DMS 273 treated with DMSO at 0.1 percent for 48 hours (cell line): ENCODE results near the gene HAUS3.
"Not testable (repeated sequence)": the region's sequence is repeated elsewhere in the genome, so short reads cannot be mapped to it uniquely, and the experiment has no call there.

Experiments used
- DNase-seq: peaks from one replicate; lab custom pipeline; 2025; lab: John Stamatoyannopoulos, UW

HAUS3 gene

GRCh38 chr4:2275546-2276251, 33.8 kb upstream of the HAUS3 start:
- no peak for DNase-seq

- not testable (repeated sequence) for DNase-seq
Observed at GRCh38 chr4:2275044-2275397, 33.1 kb upstream of the HAUS3 start.

GRCh38 chr4:2274320-2275043, 32.6 kb upstream of the HAUS3 start:
- no peak for DNase-seq

- no peak for DNase-seq
Observed at GRCh38 chr4:2273657-2274319, 31.9 kb upstream of the HAUS3 start.

- no peak for DNase-seq
Observed at GRCh38 chr4:2273221-2273620, 31.3 kb upstream of the HAUS3 start.

GRCh38 chr4:2272828-2273120, 30.9 kb upstream of the HAUS3 start:
- no peak for DNase-seq

GRCh38 chr4:2272026-2272827, 30.3 kb upstream of the HAUS3 start:
- DNase-seq: no peak

- DNase-seq: no peak
Observed at GRCh38 chr4:2271279-2272025, 29.5 kb upstream of the HAUS3 start.

GRCh38 chr4:2270341-2271165, 28.6 kb upstream of the HAUS3 start:
- DNase-seq: no peak

- DNase-seq: no peak
Observed at GRCh38 chr4:2269618-2270163, 27.8 kb upstream of the HAUS3 start.

- no peak for DNase-seq
Observed at GRCh38 chr4:2269206-2269531, 27.2 kb upstream of the HAUS3 start.

GRCh38 chr4:2268357-2269205, 26.7 kb upstream of the HAUS3 start:
- DNase-seq: no peak

- DNase-seq: no peak
Observed at GRCh38 chr4:2267841-2268240, 25.9 kb upstream of the HAUS3 start.

- no peak for DNase-seq
Observed at GRCh38 chr4:2267320-2267811, 25.4 kb upstream of the HAUS3 start.

- DNase-seq: no peak
Observed at GRCh38 chr4:2266821-2267220, 24.9 kb upstream of the HAUS3 start.

- DNase-seq: no peak
Observed at GRCh38 chr4:2266181-2266580, 24.3 kb upstream of the HAUS3 start.

- no peak for DNase-seq
Observed at GRCh38 chr4:2265113-2266110, 23.5 kb upstream of the HAUS3 start.

- no peak for DNase-seq
Observed at GRCh38 chr4:2264481-2265041, 22.6 kb upstream of the HAUS3 start.
